SU-DHL-6 (cell line): ENCODE data around the gene HOXC13.

Experiments
- H2AFZ ChIP-seq: fragments of 200-600 bp; sonication (generic); 2 replicates; pipeline ENCODE4 v1.6.1; 2014; ENCODE audit warnings: low read depth, mild to moderate bottlenecking, moderate library complexity, mixed read lengths, antibody characterized with exemption, low read length; ENCODE audit not compliant: severe bottlenecking
- H3F3A ChIP-seq: fragments of 200-600 bp; shearing (Covaris generic); 2 replicates; pipeline ENCODE4 v1.6.0; 2016; ENCODE audit warnings: antibody characterized with exemption, mild to moderate bottlenecking; ENCODE audit not compliant: insufficient read depth
- H3K27ac ChIP-seq: fragments of 200-600 bp; sonication (generic); 2 replicates; pipeline ENCODE4 v1.5.1; 2016; ENCODE audit warnings: low read depth, mild to moderate bottlenecking, low read length, moderate library complexity, mixed read lengths
- H3K27me3 ChIP-seq: fragments of 200-600 bp; sonication (generic), shearing (Covaris generic); 2 replicates; pipeline ENCODE4 v1.6.0; 2014; ENCODE audit warnings: mild to moderate bottlenecking, low read length
- H3K36me3 ChIP-seq: fragments of 200-600 bp; sonication (generic); 2 replicates; pipeline ENCODE4 v1.6.1; 2014; ENCODE audit warnings: mild to moderate bottlenecking, low read length, mixed read lengths
- H3K4me2 ChIP-seq: fragments of 300-600, 200-600 bp; shearing (Covaris generic), sonication (generic); 2 replicates; pipeline ENCODE4 v1.6.0; 2014; ENCODE audit warnings: low read length, low read depth, mild to moderate bottlenecking; ENCODE audit not compliant: poor library complexity, severe bottlenecking
- H3K4me3 ChIP-seq: fragments of 200-600 bp; sonication (generic); 2 replicates; pipeline ENCODE4 v1.5.1; 2014; ENCODE audit warnings: antibody characterized with exemption, low read length, mild to moderate bottlenecking, mixed read lengths; ENCODE audit not compliant: insufficient read depth, poor library complexity, severe bottlenecking
- H3K79me2 ChIP-seq: fragments of 200-600 bp; sonication (generic); 2 replicates; pipeline ENCODE4 v1.6.1; 2014; ENCODE audit warnings: mild to moderate bottlenecking, low read length, moderate library complexity; ENCODE audit not compliant: insufficient read depth
- H3K9ac ChIP-seq: fragments of 200-600 bp; sonication (generic); 2 replicates; pipeline ENCODE4 v1.7.0; 2014; ENCODE audit warnings: mild to moderate bottlenecking, low read length
- H3K9me2 ChIP-seq: fragments of 200-600 bp; sonication (generic); replicated peaks from 2 replicates; pipeline ENCODE4 v1.6.1; 2014; ENCODE audit warnings: low read length; ENCODE audit not compliant: insufficient read depth
- H3K9me3 ChIP-seq: fragments of 200-600 bp; sonication (generic); 2 replicates; pipeline ENCODE4 v1.6.1; 2014; ENCODE audit warnings: low read length, mixed read lengths; ENCODE audit not compliant: insufficient read depth
- H4K20me1 ChIP-seq: fragments of 200-600 bp; sonication (generic); 2 replicates; pipeline ENCODE4 v1.6.1; 2014; ENCODE audit warnings: low read depth, mild to moderate bottlenecking, antibody characterized with exemption, low read length, moderate library complexity, mixed read lengths
- CTCF ChIP-seq: fragments of 200-600 bp; sonication (generic); IDR thresholded peaks from one replicate; pipeline ENCODE4 v1.5.1; 2017; ENCODE audit warnings: antibody characterized with exemption, mild to moderate bottlenecking, low read length, moderate library complexity; ENCODE audit not compliant: insufficient read depth, poor library complexity, severe bottlenecking
- EZH2phosphoT487 ChIP-seq: fragments of 200-600 bp; sonication (generic), shearing (Covaris generic); conservative IDR thresholded peaks from 2 replicates; pipeline ENCODE4 v1.6.1; 2018; ENCODE audit warnings: mild to moderate bottlenecking, antibody characterized with exemption, low read length, moderate library complexity, mixed read lengths

HOXC13 gene

GRCh38 chr12:53952335-53952694 is 13.7 kb downstream of the HOXC13 start:
- H3K9me2 ChIP-seq = no peaks in the 10 kb centered on the region
- H3K4me3 ChIP-seq = no peak overlapping the region
- TF ChIP-seq EZH2phosphoT487 (no peak), CTCF (no peak)
- no peak overlapping the region for H3K4me2 ChIP-seq
- no peaks in the 10 kb centered on the region for H3K27me3 ChIP-seq
- H3K9me3 ChIP-seq = no peaks in the 10 kb centered on the region
- no peaks in the 10 kb centered on the region for H3F3A ChIP-seq
- no peak overlapping the region for H3K27ac ChIP-seq
- H3K79me2 ChIP-seq = no peaks in the 10 kb centered on the region
- H2AFZ ChIP-seq = no peak overlapping the region
- H3K9ac ChIP-seq = no peak overlapping the region
- H4K20me1 ChIP-seq = no peaks in the 10 kb centered on the region
- H3K36me3 ChIP-seq = no peaks in the 10 kb centered on the region

DNA sequence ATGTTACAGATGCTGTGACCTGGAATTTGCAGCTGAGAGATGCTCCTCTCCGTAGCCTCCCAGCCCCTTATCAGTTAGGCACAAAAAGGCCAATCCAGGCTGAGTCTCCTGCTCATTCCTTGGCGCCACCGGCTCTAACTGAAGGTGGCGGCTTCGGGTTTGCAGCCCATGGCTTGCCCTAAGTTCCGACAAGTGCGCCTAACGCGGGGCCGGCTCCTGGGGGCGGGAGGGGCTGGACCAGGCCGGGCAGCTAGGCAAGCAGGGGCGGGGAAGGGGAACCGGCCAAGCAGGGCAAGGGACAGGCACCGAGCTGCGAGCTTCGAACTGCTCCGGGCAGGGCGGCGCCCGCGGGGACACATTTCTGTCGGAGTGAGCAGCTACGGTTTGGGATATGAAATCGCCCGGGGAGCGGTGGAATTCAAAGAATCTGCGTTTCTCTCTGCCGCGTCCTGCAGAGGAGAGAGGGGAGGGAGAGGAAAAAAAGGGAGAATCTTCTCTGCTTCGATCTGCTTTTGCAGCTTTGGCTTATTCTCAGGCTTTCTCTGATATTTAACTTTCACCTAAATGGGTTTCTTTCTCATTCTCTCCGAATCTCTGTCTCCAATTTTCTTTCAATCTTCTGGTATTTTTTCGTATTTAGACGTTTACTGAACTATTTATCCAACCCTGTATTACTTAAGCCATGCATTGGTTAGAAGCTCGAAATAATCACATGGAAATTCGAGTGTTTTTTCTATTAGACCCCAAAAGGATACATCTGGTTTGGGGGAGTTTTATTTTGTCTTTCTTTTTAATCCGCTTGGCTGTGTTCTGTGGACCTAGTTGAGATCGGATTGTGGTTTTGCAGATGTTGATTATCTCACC is 14.5 kb downstream of the HOXC13 start:
- Histone ChIP-seq H4K20me1 (no peaks in the 10 kb centered on the region), H3K36me3 (no peaks in the 10 kb centered on the region), H3F3A (no peaks in the 10 kb centered on the region), H3K9me2 (no peaks in the 10 kb centered on the region), H3K79me2 (no peaks in the 10 kb centered on the region), H3K4me3 (no peak overlapping the region), H3K9me3 (no peaks in the 10 kb centered on the region), H3K27me3 (no peaks in the 10 kb centered on the region), H3K9ac (no peak overlapping the region), H2AFZ (no peak overlapping the region), H3K4me2 (no peak overlapping the region), H3K27ac (no peak overlapping the region)
- TF ChIP-seq EZH2phosphoT487 (no peak), CTCF (no peak)

DNA sequence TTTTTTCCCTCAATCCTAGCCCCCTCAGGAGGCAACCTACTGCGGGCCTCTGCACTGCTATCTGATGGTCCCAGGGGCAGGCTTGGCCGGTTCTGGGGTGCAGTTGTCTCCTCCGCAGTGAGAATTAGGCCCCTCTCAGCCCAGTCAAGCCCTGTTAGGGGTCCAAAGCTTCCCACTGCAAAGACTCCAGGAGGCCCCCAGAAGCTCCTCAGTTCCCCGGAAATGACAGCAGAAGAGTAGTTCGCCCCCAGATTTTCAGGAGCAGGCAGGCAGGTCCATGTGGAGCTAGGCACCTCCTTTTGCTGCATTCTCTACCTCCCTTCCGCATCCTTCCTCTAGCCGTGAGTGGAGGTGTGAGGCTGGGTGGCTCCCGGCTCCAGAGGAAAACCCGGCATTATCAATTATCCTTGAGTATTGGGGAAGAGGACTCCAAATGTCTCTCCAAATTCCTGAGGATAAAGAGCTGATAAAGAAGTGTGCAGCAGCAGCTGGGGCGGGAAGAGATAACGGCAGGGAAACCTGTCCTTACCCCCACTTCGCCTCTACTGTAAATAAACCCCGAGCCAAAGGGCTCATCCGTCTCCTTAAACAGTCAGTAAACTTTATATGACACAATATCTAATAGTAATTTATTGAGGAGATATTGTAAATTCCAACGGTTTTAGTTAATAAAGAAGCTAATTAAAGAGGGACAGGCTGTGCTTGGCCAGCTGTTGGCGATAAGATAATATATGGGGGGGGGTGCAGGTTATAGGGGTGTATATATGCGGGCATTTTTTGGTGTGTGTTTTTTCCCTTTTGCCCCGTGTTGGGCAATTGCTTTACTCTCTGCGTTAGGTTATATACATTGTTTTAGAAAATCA is 15.4 kb downstream of the HOXC13 start:
- Histone ChIP-seq H3K27ac (no peak overlapping the region), H4K20me1 (no peaks in the 10 kb centered on the region), H3K79me2 (no peaks in the 10 kb centered on the region), H3K9ac (no peak overlapping the region), H3K27me3 (no peaks in the 10 kb centered on the region), H3K4me2 (no peak overlapping the region), H2AFZ (no peak overlapping the region), H3K9me3 (no peaks in the 10 kb centered on the region), H3F3A (no peaks in the 10 kb centered on the region), H3K9me2 (no peaks in the 10 kb centered on the region), H3K36me3 (no peaks in the 10 kb centered on the region), H3K4me3 (no peak overlapping the region)
- no peak for TF ChIP-seq EZH2phosphoT487
- no peak for TF ChIP-seq CTCF
